HG03457 (cell line): ENCODE results near the gene HMCES.
"Not testable (repeated sequence)": the region's sequence is repeated elsewhere in the genome, so short reads cannot be mapped to it uniquely, and the experiment has no call there.

ENCODE experiments used
- ATAC-seq: cut with Tn5 transposase; IDR thresholded peaks from one replicate; pipeline ENCODE4 v1.9.1; 2021; ENCODE audit warnings: moderate number of reproducible peaks; ENCODE audit not compliant: unreplicated experiment

HMCES gene, protein sequence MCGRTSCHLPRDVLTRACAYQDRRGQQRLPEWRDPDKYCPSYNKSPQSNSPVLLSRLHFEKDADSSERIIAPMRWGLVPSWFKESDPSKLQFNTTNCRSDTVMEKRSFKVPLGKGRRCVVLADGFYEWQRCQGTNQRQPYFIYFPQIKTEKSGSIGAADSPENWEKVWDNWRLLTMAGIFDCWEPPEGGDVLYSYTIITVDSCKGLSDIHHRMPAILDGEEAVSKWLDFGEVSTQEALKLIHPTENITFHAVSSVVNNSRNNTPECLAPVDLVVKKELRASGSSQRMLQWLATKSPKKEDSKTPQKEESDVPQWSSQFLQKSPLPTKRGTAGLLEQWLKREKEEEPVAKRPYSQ

DNA sequence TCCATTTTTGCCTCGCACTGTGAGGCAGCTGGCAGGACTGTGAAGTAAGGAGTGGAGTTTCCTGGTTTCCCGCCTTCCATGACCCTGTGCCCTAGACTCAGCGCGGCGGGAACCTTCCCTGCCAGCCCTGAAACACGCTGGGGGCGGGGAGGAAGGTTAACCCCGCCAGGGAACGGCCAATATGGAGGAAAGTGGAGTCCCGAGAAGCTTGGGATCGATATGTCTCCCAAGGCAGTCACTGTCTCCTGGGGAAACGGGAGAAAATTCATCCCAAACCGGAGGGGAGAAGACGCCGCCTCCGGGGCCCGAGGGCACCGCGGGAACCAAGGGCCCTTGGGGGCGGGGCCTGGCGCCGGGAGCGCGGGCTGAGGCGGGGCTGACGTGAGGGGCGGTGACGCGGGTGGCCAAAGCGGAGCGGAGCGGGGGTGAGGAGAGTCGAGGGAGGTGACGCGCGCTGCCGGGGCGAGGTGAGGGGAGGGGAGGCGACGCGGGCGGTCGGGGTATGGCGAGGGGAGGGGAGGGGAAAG lies at the start of gene HMCES:
Gene HMCES (plus strand): TSS at position 432 of the 527 bp plus-strand sequence. CDS start 863 bp downstream, outside the sequence.
- ATAC-seq: no peak

DNA sequence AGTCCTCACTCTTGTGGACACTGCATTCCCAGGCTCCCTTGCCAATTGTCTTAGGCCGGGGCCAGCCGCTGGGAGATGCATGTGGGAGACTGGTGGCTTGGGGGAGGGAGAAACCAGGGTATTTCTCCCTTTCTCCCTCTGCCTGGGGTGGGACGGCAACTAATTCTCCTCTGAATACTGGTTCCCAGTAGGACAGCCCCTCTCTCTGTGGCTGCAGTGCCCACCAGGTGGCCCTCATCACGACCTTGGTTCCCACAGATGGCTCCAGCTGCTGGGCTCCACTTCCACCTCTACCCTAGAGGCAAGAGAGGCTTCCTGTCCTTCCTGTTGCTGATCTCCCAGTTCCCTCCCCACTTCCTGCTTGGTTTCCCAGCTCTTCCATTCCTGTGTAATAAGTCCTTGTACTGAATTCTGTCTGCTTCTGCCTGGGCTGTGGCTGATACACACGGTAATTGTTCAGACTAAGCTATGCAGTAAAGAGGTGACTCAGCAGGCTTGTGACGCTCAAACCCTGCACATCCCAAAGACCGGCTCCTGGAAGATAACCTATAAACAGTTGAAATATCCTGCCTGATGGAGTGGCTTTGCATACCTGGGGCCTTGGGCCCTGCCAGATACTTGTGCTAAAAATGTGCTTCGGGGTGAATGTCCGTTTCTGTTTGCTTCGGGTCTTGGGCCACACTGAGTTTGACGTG lies 49.6 kb upstream of the HMCES start:
- ATAC-seq: no peak

DNA sequence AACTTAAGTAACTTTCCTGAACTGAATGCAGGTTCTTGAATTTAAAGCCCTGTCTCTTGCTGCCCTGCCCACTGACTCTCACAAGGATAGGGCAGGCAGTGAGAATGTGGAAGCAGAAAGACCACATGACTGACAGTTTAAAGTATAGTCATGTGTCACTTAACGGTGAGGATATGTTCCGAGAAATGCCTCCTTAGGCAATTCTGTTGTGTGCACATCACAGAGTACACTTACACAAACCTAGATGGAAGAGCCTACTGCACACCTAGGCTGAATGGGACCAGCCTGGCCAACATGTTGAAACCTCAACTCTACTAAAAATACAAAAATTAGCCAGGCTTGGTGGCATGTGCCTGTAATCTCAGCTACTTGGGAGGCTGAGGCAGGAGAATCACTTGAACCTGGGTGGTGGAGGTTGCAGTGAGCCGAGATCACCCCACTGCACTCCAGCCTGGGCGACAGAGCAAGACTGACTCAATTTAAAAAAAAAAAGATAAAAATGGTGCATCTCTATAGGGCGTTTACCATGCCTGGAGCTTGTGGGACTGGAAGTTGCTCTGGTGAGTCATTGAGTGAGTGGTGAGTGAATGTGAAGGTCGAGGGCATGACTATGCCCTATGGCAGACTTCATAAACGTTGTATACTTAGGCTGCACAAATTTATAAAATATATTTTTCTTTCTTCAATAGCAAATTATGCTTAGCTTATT lies 48.2 kb upstream of the HMCES start:
- ATAC-seq: no peak

DNA sequence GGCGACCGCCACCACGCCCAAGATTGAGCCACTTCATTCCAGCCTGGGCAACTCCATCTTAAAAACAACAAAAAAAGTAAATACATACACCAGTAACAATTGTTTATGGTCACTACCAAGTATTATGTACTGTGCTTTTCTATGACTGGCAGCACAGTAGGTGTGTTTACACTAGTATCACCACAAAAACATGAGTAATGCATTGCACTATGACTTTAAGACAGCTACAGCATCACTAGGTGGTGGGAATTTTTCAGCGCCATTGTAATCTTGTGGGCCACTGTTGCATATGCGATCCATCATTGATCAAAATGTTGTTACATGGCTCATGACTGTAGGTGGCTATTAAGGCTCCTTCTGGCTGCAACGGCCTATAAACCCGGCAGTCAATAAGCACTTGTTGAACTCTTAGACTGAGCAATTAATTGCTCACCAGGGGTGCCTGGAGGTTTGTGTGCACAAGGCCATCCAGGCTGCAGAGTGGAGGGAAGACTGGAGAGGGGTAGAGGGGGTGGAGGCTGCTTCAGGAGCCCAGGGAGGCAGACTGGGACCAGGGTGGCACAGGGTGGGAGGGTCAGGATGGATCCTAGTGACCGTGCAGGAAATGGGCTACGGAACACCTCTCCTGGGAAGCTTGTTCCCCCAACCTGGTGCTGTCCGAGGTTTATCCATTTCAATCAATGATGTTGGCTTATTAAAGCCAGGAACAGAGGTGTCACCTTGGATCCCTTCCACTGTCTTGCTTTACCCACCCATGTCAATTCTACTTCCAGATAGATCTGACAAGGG lies 47.1 kb upstream of the HMCES start:
- ATAC-seq: no peak

DNA sequence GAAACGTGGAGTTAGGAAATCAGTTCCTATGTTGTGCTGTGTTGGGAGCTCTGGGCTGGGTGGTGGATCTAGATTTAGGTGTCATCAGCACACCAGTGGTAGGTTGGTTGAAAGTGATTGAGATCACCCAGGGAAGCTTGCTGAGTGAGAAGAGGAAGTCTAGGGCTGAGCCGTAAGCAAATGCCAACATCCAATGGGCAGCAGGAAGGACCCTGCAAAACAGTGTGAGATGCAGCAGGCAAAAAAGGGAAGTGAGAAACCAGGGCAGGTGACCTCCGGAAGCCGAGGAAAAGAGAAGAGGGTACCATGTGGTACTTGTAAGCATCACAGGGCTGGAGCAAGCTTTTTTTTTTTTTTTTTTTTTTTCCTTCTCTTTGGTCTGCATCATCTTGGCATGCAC lies 45.1 kb upstream of the HMCES start:
- ATAC-seq: peak; percentile 89

DNA sequence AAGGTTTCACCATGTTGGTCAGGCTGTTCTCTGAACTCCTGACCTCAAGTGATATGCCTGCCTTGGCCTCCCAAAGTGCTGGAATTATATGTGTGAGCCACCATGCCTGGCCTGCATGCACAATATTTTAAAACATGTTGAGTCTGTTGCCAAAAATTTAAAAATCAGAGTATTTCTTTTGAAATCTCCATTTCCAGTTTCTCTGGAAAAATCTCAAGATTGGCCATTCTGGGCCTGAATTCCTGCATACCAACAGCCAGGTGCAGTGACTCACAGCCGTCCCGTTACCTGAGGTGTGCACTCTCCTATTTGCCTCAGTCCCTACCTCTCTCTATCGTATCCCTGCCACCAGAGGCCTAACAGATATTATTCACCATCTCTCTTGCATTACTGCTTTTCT lies 44.2 kb upstream of the HMCES start:
- no peak for ATAC-seq

DNA sequence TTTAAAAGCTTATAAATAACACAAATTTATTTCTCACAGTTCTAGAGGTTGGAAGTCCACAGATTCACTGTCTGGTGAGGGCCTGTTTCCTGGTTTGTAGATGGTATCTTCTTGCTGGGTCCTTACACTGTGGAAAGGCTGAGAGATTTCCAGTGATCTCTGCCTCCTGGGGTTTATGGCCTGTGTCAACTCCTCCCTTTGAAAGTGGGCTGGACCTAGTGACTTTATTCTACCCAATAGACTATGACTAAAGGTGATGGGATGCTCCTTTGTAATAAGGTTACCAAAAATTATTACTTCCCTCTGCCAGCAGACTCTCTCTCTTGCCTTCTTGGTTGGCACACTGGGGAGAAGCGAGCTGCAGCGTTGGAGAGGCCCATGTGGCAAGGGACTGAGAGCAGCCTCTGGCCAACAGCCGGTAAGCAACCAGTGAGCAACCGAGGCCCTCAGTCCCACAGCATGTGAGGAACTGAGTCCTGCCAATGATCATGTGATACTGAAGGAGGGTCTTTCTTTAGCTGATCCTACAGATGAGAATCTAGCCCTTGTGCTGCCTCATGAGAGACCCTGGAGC lies 43.2 kb upstream of the HMCES start:
- ATAC-seq: no peak

DNA sequence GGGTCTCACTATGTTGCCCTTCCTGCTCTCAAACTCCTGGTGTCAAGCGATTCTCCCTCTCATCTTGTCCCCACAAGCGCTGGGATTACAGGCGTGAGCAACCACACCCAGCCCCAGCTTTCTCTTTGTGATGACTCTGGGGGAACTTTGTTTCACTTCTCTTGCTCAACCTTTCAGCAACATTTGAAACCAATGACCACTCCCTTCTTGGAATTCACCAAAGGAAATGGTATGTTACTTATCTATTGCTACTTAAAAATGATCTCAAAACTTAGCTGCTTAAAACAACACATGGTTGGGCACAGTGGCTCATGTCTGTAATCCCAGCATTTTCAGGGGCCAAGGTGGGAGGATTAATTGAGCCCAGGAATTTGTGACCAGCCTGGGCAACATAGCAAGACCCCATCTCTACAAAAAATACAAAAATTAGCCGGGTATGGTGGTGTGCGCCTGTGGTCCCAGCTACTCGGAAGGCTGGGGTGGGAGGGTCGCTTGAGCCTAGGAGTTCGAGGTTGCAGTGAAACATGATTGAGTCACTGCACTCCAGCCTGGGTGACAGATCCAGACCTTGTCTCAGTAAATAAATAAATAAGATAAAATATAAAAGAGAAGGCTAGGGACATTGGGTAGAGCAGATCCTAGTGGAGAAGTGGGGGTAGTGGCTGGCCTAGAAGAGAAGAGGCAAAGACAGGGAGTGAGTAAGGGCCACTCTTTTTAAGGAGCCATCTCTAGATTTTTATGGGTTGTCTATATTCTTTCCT lies 39.5 kb upstream of the HMCES start:
- no peak for ATAC-seq

DNA sequence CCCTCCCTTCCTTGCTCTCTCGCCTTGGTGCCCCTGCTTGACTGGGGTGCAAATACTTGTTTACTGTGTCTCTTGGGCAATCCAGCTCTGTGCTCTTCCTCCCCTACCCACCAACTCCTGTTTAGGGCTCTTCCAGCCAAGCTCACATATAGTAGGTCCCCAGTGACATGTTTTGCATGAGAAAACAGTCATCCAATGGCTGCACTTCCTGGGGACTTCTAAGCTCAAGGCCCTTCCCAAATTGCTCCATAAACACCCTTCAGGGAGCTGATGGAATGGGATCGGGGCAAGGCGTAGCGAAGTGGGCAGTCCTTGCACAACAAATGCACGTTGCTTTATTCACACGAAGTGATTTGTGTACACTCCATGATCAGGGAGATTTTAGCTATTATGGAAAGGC lies 38.7 kb upstream of the HMCES start:
- no peak for ATAC-seq

DNA sequence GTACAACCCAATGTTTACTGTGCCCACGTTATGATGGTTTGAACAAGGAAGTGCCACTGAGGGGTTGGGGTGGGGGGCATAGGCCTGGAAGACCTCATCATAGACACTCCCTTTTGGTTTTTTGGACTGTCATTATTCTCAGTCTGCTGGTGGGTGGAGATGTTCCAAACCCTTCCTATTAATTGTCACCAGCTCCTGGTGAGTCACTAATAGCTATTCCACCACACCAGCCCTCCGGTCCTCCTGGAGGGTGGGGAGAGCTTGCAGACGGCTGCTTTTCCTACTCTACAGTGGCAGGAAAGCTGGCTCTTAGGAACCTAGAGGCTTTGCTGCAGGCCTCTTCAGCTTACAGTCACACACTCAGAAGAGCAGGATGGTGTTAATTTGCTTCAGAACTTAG lies 38.2 kb upstream of the HMCES start:
- no peak for ATAC-seq

DNA sequence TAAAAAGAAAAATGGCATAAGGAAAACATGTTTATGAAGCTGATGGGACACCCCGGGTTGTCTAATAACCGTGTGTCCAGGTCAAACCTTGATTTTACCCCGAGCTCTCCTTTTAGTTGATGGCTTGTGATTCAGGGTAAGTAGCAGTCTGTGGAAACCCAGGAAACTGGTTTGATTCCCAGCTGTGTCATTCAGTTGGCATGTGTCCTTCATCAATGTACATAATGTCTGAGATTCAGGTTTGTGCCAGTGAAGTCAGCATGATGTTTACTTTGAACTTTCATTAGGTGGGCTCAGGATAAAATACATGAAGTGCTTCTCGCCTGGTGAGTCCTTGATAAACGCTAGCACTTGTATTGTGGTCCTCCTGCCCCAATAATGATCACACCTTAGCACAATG lies 33.5 kb upstream of the HMCES start:
- ATAC-seq: no peak

DNA sequence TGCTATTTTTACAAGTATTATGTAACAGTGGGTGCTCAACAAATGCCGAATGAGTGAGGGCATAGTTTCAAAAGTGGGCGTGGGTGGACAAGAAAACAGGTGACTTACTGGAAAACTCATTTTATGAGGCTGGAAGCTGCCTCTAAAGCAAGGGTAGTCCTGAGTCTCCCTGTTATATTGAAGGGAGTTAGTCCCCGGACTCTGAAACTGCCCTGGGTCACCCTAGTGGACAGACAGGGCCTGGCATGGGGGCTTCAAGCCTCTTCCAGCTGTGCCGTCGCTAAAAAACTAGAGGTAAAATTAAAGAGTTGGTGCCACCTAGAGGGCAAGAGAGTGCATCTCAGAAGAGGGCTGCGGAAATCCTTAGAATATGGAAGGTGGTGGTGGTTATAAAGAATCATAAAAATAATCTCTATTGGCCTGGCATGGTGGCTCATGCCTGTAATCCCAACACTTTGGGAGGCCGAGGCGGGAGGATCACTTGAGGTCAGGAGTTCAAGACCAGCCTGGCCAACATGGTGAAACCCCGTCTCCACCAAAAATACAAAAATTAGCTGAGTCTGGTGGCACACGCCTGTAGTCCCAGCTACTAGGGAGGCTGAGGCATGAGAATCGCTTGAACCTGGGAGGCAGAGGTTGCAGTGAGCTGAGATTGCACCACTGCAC lies 32.9 kb upstream of the HMCES start:
- not testable (repeated sequence) for ATAC-seq

DNA sequence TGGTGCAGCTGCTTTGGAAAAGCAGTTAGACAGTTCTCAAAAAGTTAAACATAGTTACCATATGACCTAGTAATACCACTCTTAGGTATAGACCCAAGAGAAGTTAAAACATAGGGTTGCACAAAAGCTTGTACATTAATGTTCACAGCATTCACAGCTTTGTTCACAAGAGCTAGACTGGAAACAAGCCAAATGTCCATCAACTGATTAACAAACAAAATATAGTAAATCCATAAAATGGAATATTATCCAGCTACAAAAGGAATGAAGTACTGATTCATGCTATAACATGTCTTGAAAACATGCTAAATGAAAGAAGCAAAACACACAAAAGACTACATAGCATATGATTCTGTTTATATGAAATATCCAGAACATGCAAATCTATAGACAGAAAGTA lies 32.0 kb upstream of the HMCES start:
- no peak for ATAC-seq

DNA sequence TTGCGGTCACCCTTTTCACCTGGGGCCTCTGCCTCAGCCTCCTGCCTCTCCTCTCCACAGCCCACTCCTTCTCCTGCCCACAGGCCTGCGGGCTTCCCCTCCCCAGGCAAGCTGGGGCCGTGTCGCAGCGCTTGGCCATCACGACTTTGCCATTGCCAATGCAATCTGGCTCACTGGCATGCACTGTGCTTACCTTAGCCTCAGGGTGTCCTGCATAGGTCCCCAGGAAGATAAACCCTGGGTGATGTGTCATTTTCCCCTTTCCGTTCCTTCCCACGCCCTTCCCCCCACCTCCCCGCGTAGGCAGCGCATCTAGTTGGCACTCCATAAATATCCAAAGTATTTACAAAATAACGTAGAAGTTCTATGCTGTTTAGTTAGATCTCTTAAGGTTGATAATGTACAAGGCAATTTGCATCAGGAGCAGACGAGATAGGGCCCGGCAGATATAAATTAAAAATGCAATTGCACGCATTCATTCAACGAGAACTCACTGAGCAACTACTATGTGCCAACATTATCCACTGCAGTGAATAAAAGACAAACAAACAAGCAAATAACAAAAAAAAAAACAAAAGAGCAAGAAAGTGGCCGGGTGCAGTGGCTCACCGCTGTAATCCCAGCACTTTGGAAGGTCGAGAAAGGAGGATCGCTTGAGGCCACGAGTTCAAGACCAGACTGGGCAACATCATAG lies 30.2 kb upstream of the HMCES start:
- ATAC-seq: no peak

DNA sequence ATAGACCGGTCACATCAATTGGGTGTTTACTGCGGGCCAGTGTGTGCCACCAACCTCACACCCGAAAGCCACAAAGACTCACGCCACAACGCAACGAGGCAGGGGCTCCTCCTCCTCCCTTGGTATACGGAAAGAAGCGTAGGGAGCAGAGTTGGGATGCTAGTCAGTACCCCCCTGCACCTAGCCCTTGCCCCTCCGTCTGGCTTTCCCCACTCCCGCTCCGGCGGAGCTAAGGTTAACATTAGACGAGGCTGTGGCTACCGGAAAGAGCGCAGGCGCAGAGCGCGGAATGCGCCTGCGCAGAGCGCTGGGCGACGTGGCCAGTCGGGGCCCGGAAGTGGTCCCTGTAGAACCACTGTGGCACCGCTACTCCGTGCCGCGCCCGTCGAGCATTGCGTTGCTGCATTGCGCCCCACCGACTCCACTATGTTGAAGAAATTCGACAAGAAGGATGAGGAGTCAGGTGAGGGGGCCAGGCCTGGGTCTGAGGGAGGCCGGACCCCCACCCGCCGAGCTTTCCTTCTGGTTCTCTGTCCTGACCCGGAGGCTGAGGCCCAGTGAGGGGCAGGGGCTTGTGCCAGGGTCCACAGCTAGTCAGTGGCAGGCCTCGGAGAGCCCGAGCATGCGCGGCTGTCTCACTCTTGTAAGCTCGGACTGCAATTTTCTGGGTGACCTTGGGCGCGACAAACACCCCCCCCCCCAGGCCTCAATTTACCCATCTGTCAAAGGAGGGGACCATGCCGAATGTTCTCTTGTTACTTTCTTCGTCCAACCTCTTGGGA lies 29.2 kb upstream of the HMCES start, which contains the start of gene COPG1:
Gene COPG1 (plus strand): TSS at position 323 of the 782 bp plus-strand sequence. CDS start 104 bp downstream, at position 427.
- ATAC-seq: peak; percentile 57

DNA sequence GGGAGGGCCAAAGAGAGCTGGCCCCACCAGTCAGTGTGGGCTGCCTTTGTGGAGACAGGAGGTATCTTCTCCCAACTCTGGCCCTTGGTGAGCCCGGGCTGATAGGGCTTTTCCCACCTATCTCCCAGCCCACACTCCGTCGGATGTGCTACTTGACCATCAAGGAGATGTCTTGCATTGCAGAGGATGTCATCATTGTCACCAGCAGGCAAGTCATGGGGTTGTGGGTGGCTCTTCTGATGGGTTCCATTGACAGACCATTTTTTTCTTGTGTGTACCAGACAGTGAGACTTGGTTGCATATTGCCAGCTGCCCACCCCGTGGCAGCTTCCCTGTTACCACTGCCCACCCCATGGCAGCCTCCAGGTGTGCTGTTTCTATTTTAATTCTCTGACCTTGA lies 25.9 kb upstream of the HMCES start:
- no peak for ATAC-seq

DNA sequence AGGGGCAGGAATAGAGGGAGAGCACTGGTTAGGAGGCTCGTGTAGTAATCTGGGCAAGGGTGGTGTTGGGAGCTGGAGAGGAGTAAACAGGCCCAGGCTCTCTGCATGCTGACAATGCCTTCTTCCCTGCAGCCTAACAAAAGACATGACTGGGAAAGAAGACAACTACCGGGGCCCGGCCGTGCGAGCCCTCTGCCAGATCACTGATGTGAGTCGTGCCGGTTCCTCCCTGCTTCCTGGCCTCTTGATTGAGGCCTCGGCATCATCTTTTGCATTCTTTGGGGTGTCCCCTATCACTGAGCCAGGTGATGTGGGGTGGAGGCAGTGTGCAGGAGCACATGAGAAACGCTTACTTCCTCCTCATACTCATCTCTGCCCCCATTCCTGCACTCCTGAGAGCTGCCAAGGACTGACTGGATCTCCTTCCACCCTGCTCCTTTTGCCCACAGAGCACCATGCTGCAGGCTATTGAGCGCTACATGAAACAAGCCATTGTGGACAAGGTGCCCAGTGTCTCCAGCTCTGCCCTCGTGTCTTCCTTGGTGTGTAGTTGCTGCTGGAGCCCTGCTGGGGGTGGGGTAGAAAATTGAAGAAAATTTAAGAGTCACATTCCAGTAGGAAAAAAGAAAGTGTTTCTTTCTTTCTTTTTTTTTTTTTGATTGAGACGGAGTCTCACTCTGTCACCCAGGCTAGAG lies 24.0 kb upstream of the HMCES start:
- no peak for ATAC-seq
